ENCODE measurements around the gene ALK.

The ALK gene

GRCh38 chr2:29193681-29194080, 727.7 kb downstream of the ALK start:
- Histone ChIP-seq H3K27ac (no peak overlapping the region), H2AFZ (ENCODE audit: low read depth) (no peak overlapping the region), H3K4me2 (no peak overlapping the region), H4K20me1 (ENCODE audit: insufficient read depth) (no peaks in the 10 kb centered on the region), H3K79me2 (ENCODE audit: insufficient read depth, low read depth) (no peaks in the 10 kb centered on the region), H3K9ac (no peak overlapping the region), H3K36me3 (ENCODE audit: insufficient read depth) (no peaks in the 10 kb centered on the region), H3K27me3 (ENCODE audit: insufficient read depth, low read depth) (no peaks in the 10 kb centered on the region), H3K4me1 (ENCODE audit: low read depth, poor library complexity, severe bottlenecking) (no peaks in the 10 kb centered on the region), H3K4me3 (IDR thresholded peaks at IDR 0.05; ENCODE audit: insufficient read depth, low read depth, low read length) (no peak overlapping the region)
- TF ChIP-seq CTCF (conservative IDR thresholded peaks at IDR 0.05; ENCODE audit: low read depth, low read length): no peak

GRCh38 chr2:29193111-29193510, 728.3 kb downstream of the ALK start:
- H3K4me2 ChIP-seq: no peak overlapping the region
- no peak for TF ChIP-seq CTCF (conservative IDR thresholded peaks at IDR 0.05; ENCODE audit: low read depth, low read length)
- H3K36me3 ChIP-seq (ENCODE audit: insufficient read depth): no peaks in the 10 kb centered on the region
- H3K4me3 ChIP-seq (IDR thresholded peaks at IDR 0.05; ENCODE audit: insufficient read depth, low read depth, low read length): no peak overlapping the region
- no peak overlapping the region for H3K27ac ChIP-seq
- no peaks in the 10 kb centered on the region for H3K27me3 ChIP-seq (ENCODE audit: insufficient read depth, low read depth)
- no peaks in the 10 kb centered on the region for H3K79me2 ChIP-seq (ENCODE audit: insufficient read depth, low read depth)
- no peaks in the 10 kb centered on the region for H3K4me1 ChIP-seq (ENCODE audit: low read depth, poor library complexity, severe bottlenecking)
- H2AFZ ChIP-seq (ENCODE audit: low read depth): no peak overlapping the region
- H3K9ac ChIP-seq: no peak overlapping the region
- no peaks in the 10 kb centered on the region for H4K20me1 ChIP-seq (ENCODE audit: insufficient read depth)

GRCh38 chr2:29192526-29192925, 728.9 kb downstream of the ALK start:
- no peak overlapping the region for H3K27ac ChIP-seq
- H3K79me2 ChIP-seq (ENCODE audit: insufficient read depth, low read depth): no peaks in the 10 kb centered on the region
- H3K9ac ChIP-seq: no peak overlapping the region
- no peaks in the 10 kb centered on the region for H4K20me1 ChIP-seq (ENCODE audit: insufficient read depth)
- no peaks in the 10 kb centered on the region for H3K36me3 ChIP-seq (ENCODE audit: insufficient read depth)
- no peak overlapping the region for H3K4me2 ChIP-seq
- no peak overlapping the region for H2AFZ ChIP-seq (ENCODE audit: low read depth)
- TF ChIP-seq CTCF (conservative IDR thresholded peaks at IDR 0.05; ENCODE audit: low read depth, low read length): no peak
- no peaks in the 10 kb centered on the region for H3K4me1 ChIP-seq (ENCODE audit: low read depth, poor library complexity, severe bottlenecking)
- H3K27me3 ChIP-seq (ENCODE audit: insufficient read depth, low read depth): no peaks in the 10 kb centered on the region
- no peak overlapping the region for H3K4me3 ChIP-seq (IDR thresholded peaks at IDR 0.05; ENCODE audit: insufficient read depth, low read depth, low read length)

GRCh38 chr2:29191817-29192216, 729.6 kb downstream of the ALK start:
- Histone ChIP-seq H3K4me1 (ENCODE audit: low read depth, poor library complexity, severe bottlenecking) (no peaks in the 10 kb centered on the region), H2AFZ (ENCODE audit: low read depth) (no peak overlapping the region), H3K9ac (no peak overlapping the region), H3K27me3 (ENCODE audit: insufficient read depth, low read depth) (no peaks in the 10 kb centered on the region), H3K36me3 (ENCODE audit: insufficient read depth) (no peaks in the 10 kb centered on the region), H3K79me2 (ENCODE audit: insufficient read depth, low read depth) (no peaks in the 10 kb centered on the region), H4K20me1 (ENCODE audit: insufficient read depth) (no peaks in the 10 kb centered on the region), H3K4me3 (IDR thresholded peaks at IDR 0.05; ENCODE audit: insufficient read depth, low read depth, low read length) (no peak overlapping the region), H3K27ac (no peak overlapping the region), H3K4me2 (no peak overlapping the region)
- no peak for TF ChIP-seq CTCF (conservative IDR thresholded peaks at IDR 0.05; ENCODE audit: low read depth, low read length)

- H2AFZ ChIP-seq (ENCODE audit: low read depth): no peak overlapping the region
- H3K4me2 ChIP-seq: no peak overlapping the region
- H3K4me3 ChIP-seq (IDR thresholded peaks at IDR 0.05; ENCODE audit: insufficient read depth, low read depth, low read length): no peak overlapping the region
- no peaks in the 10 kb centered on the region for H4K20me1 ChIP-seq (ENCODE audit: insufficient read depth)
- no peaks in the 10 kb centered on the region for H3K79me2 ChIP-seq (ENCODE audit: insufficient read depth, low read depth)
- H3K36me3 ChIP-seq (ENCODE audit: insufficient read depth): no peaks in the 10 kb centered on the region
- H3K4me1 ChIP-seq (ENCODE audit: low read depth, poor library complexity, severe bottlenecking): no peaks in the 10 kb centered on the region
- no peak for TF ChIP-seq CTCF (conservative IDR thresholded peaks at IDR 0.05; ENCODE audit: low read depth, low read length)
- H3K27ac ChIP-seq: no peak overlapping the region
- no peak overlapping the region for H3K9ac ChIP-seq
- H3K27me3 ChIP-seq (ENCODE audit: insufficient read depth, low read depth): no peaks in the 10 kb centered on the region
Observed at GRCh38 chr2:29189052-29189451, 732.3 kb downstream of the ALK start.
